Activated naive CD8-positive, alpha-beta T cell treated with anti-CD3 and anti-CD28 coated beads, Interleukin-2, amount 50 U/mL, for 24 hours (primary cell): Measurements from ENCODE around the gene TMEM51.

Experiments
- ATAC-seq: fragments of 150-1000 bp; cut with Tn5 transposase; one replicate; pipeline ENCODE4 v1.10.0; 2021
- DNase-seq: peaks from one replicate; pipeline ENCODE4 v3.0.0; 2021
- H3K27ac Mint-ChIP-seq: one replicate; pipeline ENCODE4 v1.8.0; 2021; ENCODE audit warnings: mild to moderate bottlenecking, mixed read lengths
- H3K27me3 Mint-ChIP-seq: one replicate; pipeline ENCODE4 v1.8.0; 2021; ENCODE audit warnings: mixed read lengths
- H3K36me3 Mint-ChIP-seq: one replicate; pipeline ENCODE4 v1.8.0; 2021; ENCODE audit warnings: low read depth, mixed read lengths
- H3K4me1 Mint-ChIP-seq: one replicate; pipeline ENCODE4 v1.8.0; 2021; ENCODE audit warnings: mixed read lengths
- H3K4me3 Mint-ChIP-seq: one replicate; pipeline ENCODE4 v1.8.0; 2021; ENCODE audit warnings: mild to moderate bottlenecking, moderate library complexity, mixed read lengths
- H3K9me3 Mint-ChIP-seq: one replicate; pipeline ENCODE4 v1.8.0; 2021; ENCODE audit warnings: mixed read lengths

TMEM51 gene

DNA sequence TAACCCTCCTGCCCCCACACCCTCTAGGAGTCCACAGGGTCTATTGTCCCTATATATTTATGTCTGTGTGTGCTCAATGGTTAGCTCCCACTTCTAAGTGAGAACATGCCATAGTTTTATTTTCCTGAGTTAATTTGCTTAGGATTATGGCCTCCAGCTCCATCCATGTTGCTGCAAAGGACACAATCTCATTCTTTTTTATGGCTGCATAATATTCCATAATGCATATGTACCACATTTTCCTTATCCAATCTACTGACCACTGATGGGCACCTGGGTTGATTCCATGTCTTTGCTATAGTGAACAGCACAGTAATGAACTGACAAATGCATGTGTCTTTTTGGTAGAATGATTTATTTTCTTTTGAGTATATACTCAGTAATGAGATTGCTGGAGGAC is 80.1 kb downstream of the TMEM51 start:
- H3K36me3 Mint-ChIP-seq = no peaks in the 10 kb centered on the region
- peaks cover 19% of the 10 kb centered on the region for H3K27me3 Mint-ChIP-seq
- no peaks in the 10 kb centered on the region for H3K9me3 Mint-ChIP-seq
- no peak overlapping the region for H3K27ac Mint-ChIP-seq
- no peak for ATAC-seq
- no peak for DNase-seq
- H3K4me1 Mint-ChIP-seq = peaks cover 20% of the 10 kb centered on the region
- H3K4me3 Mint-ChIP-seq = no peak overlapping the region

DNA sequence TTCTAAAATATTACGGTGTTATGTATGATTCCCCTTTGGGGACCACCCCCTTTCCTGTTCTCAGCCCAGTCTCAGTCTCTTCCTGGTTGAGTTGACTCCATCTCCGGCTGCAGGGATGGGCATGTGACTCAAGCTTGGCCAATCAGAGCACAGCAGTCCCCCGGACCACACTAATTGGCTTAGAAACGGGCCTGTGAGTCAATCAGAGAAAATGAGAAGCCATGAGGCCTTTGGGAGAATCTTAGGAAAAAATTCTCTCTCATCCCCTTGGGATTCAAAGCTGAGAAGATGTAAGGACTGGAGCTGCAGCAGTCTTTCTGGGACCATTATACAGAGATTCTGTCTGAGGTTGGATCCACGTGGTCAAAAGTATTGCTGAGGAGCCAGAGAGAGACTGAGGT is 82.8 kb downstream of the TMEM51 start:
- Mint-ChIP-seq H3K27me3 (peaks cover 28% of the 10 kb centered on the region), H3K4me3 (no peak overlapping the region), H3K4me1 (peaks cover 13% of the 10 kb centered on the region), H3K36me3 (no peaks in the 10 kb centered on the region), H3K27ac (no peak overlapping the region), H3K9me3 (no peaks in the 10 kb centered on the region)
- ATAC-seq (no peak), DNase-seq (no peak)

DNA sequence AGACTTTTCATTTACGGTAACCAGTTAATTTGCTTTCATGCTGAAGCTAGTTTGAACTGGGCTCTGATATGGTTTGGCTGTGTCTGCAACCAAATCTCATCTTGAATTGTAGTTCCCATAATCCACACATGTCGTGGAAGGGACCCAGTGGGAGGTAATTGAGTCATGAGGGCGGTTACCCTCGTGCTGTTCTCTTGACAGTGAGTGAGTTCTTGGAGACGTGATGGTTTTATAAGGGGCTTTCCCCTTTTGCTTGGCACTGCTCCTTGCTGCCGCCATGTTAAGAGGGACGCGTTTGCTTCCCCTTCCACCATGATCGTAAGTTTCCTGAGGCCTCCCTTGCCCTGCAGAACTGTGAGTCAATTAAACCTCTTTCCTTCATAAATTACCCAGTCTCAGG is 83.2 kb downstream of the TMEM51 start:
- DNase-seq (no peak), ATAC-seq (no peak)
- H3K9me3 Mint-ChIP-seq = no peaks in the 10 kb centered on the region
- H3K27me3 Mint-ChIP-seq = peaks cover 32% of the 10 kb centered on the region
- H3K4me1 Mint-ChIP-seq = peaks cover 9% of the 10 kb centered on the region
- H3K4me3 Mint-ChIP-seq = no peak overlapping the region
- no peaks in the 10 kb centered on the region for H3K36me3 Mint-ChIP-seq
- no peak overlapping the region for H3K27ac Mint-ChIP-seq

DNA sequence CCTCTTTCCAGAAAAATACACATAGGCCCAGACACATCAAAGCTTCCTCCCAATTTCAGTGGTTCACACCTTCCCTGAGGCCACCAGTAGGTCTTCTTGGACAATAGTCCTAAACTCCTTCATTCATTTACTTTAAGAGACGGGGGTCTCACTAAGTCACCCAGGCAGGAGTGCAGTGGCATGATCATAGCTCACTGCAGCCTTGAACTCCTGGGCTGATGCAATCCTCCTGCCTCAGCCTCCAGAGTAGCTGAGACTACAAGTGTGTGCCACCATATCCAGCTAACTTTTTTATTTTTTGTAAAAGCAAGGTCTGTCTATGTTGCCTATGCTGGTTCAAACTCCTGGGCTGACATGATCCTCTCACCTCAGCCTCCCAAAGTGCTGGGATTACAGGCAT is 85.2 kb downstream of the TMEM51 start:
- Mint-ChIP-seq H3K4me3 (no peak overlapping the region), H3K27me3 (peaks cover 40% of the 10 kb centered on the region), H3K36me3 (no peaks in the 10 kb centered on the region), H3K9me3 (no peaks in the 10 kb centered on the region), H3K27ac (no peak overlapping the region), H3K4me1 (peaks cover 6% of the 10 kb centered on the region)
- DNase-seq (no peak), ATAC-seq (no peak)

DNA sequence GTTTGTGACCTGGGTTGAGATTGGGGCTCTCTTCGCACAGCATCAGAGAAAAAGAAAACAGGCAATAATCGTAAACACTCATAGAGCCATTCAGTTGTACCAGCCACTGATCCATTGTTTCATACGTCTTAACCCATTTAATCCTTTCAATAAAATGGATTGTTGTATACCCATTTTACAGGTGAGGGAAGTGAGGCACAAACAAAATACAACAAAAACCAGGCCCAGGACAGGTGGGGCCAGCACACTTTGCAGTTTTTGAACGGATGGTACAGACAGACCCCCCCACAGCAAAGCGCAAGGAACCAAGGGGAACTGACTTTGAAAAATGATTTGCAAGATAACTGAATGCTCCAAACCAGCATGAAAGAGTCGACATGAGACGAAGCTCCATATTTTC is 89.2 kb downstream of the TMEM51 start:
- Mint-ChIP-seq H3K4me3 (no peak overlapping the region), H3K27ac (no peak overlapping the region), H3K4me1 (peaks cover 29% of the 10 kb centered on the region), H3K9me3 (peaks cover 10% of the 10 kb centered on the region), H3K36me3 (peaks cover 9% of the 10 kb centered on the region), H3K27me3 (peaks cover 53% of the 10 kb centered on the region)
- DNase-seq = no peak
- no peak for ATAC-seq

DNA sequence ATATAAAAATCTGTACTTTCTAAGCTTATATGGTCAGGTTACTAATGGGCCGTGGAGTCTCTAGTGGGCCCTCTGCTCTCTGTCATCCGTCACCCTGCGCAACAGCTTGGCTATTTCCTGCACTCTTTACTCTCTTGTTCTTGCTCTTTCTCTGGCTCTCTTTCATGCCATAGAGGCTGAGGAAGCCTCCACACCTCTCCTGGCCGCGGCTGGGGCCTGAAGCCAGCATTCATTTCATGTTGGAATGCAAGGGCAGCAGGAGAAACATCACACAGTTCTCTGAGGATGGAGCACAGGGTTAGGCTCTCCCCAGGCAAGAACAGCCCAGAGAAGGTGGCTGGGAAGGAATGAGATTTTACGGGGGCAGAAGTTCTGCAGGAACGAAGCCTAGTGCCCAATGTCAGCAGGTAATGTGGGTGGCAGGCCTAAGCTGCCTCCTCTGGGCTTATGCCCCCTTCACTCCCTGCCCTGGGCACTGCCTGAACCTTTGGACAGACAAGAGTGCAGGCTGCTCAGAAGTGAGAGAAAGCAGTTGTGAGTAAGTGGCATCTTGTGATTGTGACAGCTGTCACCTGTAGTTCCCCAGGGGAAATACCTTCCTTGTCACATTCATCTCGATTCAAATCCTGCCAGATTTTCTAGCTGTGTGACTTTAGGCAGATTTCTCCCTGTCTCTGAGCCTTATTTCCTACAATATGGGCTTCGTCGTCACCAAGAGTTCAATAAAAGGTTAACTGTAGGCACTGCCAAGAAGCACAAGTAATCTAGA is 89.9 kb downstream of the TMEM51 start:
- Mint-ChIP-seq H3K27me3 (peaks cover 54% of the 10 kb centered on the region), H3K9me3 (peaks cover 10% of the 10 kb centered on the region), H3K36me3 (peaks cover 9% of the 10 kb centered on the region), H3K4me1 (peaks cover 35% of the 10 kb centered on the region), H3K4me3 (no peak overlapping the region), H3K27ac (no peak overlapping the region)
- DNase-seq = no peak
- ATAC-seq = peak; percentile 54

DNA sequence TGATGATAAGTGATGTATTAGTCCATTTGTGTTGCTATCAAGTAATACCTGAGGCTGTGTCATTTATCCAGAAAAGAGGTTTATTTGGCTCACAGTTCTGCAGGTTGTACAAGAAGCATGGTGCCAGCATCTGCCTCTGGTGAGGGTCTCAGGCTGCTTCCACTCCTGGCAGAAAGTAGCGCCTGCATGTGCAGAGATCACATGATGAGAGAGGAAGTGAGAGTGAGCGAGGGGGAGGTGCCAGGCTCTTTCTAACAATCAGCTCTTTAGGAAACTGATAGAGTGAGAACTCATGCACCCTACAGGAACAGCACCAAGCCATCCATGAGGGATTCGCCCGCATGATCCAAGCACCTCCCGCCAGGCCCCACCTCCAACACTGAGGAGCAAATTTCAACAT is 91.3 kb downstream of the TMEM51 start:
- Mint-ChIP-seq H3K9me3 (peaks cover 10% of the 10 kb centered on the region), H3K36me3 (peaks cover 13% of the 10 kb centered on the region), H3K4me1 (peaks cover 48% of the 10 kb centered on the region), H3K27me3 (peaks cover 56% of the 10 kb centered on the region), H3K4me3 (no peak overlapping the region), H3K27ac (no peak overlapping the region)
- no peak for ATAC-seq
- DNase-seq = no peak

DNA sequence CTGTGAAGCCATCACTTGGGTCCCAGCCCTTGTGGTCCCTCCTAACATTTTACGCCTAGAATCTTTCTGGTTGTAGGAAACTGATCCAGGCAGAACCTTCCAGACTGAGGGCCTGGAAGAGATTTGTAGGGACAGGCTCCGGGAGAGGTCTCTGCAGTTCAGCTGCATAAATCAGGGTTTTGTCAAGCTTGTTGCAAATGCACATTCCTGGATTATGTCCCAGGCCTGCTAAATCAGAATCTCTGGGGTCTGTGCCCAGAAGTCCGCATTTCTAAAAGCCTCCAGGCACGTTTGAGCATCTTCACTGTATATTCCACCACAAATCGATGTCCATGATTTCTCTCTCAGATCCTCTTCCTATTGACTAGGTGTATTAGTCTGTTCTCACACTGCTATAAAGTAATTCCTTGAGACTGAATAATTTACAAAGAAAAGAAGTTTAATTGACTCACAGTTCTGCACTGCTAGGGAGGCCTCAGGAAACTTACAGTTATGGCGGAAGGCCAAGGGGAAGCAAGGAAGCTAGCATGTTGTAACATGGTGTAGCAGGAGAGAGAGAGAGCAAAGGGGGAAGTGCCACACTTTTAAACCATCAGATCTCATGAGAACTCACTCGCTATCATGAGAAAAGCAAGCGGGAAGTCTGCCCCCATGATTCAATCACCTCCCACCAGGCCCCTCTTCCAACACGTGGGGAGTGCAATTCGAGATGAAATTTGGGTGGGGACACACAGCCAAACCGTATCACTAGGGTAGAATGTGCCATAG is 92.2 kb downstream of the TMEM51 start:
- H3K9me3 Mint-ChIP-seq = peaks cover 10% of the 10 kb centered on the region
- no peak overlapping the region for H3K27ac Mint-ChIP-seq
- H3K4me1 Mint-ChIP-seq = peaks cover 55% of the 10 kb centered on the region
- DNase-seq (no peak), ATAC-seq (no peak)
- H3K27me3 Mint-ChIP-seq = peaks cover 58% of the 10 kb centered on the region
- no peak overlapping the region for H3K4me3 Mint-ChIP-seq
- H3K36me3 Mint-ChIP-seq = peaks cover 13% of the 10 kb centered on the region

DNA sequence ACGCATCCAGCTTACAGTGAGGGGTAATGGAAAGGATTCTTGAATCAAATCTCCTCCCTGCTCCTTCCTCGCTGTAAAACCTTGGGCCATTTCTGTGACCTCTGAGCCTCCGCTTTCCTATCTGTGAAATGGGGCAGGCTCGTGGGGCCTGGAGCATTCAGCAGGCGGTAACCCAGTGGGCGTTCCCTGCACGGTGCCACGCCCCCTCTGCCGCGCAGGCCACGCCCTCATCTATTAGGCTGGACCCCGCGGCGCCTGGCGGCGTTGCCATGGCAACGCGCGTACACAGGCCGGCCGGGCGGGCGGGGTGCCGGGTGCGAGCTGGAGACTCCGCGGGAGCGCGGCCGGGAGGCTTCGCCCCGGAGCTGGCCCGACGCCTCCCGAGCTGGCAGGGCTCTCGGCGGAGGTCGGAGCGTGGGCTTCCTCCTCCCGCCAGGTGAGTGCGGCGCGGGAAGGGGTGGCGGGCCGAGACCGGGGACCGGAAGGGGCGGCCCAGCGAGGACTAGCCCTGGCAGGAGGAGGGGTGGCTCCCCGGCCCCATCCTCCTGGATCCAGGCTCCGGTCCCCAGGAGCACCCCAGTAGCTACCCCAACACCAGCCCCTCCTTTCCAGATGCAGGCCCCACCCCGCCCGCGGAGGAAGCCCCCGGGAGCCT is 93.5 kb downstream of the TMEM51 start, which contains the start of gene FHAD1:
FHAD1 (plus strand) TSS at position 264 of the 655 bp plus-strand sequence. CDS start 4,562 bp downstream, outside the sequence.
- peak; percentile 67 for DNase-seq
- H3K27me3 Mint-ChIP-seq = peaks cover 51% of the 10 kb centered on the region
- H3K27ac Mint-ChIP-seq = peak within 1 kb of the TSS; percentile 75
- H3K4me3 Mint-ChIP-seq = peak within 1 kb of the TSS; percentile 69
- peak; percentile 23 for ATAC-seq
- peaks cover 10% of the 10 kb centered on the region for H3K9me3 Mint-ChIP-seq
- H3K36me3 Mint-ChIP-seq = peaks cover 13% of the 10 kb centered on the region
- H3K4me1 Mint-ChIP-seq = peaks cover 66% of the 10 kb centered on the region

DNA sequence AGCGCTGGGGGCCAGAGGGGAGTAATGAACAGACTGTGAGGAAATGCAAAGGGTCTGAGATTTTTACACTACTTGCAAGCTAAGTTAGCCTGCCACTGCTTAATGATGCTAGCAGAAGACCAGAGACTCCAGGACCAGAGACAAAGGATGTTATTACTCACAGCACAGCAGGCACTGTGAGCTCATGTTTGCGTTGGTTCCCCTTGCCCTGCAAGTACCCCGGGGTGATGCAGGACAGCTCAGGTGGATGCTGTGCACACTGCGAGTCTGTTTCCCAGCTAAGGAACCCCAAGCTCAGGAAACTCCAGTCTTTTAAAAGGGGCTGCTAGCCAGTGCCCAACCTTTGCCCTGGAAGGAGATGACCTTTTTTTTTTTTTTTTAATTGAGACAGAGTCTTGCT is 94.7 kb downstream of the TMEM51 start:
- ATAC-seq = no peak
- H3K4me3 Mint-ChIP-seq = no peak overlapping the region
- peaks cover 45% of the 10 kb centered on the region for H3K27me3 Mint-ChIP-seq
- peaks cover 77% of the 10 kb centered on the region for H3K4me1 Mint-ChIP-seq
- H3K27ac Mint-ChIP-seq = no peak overlapping the region
- peaks cover 13% of the 10 kb centered on the region for H3K36me3 Mint-ChIP-seq
- DNase-seq = no peak
- H3K9me3 Mint-ChIP-seq = peaks cover 10% of the 10 kb centered on the region

DNA sequence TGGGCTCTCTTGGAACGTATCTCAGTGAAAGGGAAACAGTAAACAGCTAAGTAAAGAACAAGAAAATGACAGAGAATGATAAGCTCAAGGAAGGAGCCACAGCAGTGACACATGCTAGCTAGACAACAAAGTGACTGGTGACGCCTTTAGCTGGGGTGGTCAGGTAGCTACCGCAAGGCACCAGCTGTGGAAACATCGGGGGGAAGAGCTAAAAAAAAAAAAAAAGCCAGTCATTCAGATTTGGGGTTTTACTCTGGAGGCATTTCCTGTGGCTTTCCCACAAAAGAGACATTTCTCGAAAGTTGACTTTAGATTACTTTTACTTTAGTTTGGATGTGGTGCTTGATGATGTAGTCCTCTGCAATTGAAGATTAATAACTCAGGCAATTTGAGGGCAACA is 95.5 kb downstream of the TMEM51 start:
- peak overlapping the region; percentile 63 for H3K4me3 Mint-ChIP-seq
- H3K9me3 Mint-ChIP-seq = peaks cover 10% of the 10 kb centered on the region
- peaks cover 43% of the 10 kb centered on the region for H3K27me3 Mint-ChIP-seq
- peak overlapping the region; percentile 91 for H3K27ac Mint-ChIP-seq
- peak; percentile 92 for ATAC-seq
- H3K4me1 Mint-ChIP-seq = peaks cover 77% of the 10 kb centered on the region
- DNase-seq = peak; percentile 69
- H3K36me3 Mint-ChIP-seq = peaks cover 13% of the 10 kb centered on the region

DNA sequence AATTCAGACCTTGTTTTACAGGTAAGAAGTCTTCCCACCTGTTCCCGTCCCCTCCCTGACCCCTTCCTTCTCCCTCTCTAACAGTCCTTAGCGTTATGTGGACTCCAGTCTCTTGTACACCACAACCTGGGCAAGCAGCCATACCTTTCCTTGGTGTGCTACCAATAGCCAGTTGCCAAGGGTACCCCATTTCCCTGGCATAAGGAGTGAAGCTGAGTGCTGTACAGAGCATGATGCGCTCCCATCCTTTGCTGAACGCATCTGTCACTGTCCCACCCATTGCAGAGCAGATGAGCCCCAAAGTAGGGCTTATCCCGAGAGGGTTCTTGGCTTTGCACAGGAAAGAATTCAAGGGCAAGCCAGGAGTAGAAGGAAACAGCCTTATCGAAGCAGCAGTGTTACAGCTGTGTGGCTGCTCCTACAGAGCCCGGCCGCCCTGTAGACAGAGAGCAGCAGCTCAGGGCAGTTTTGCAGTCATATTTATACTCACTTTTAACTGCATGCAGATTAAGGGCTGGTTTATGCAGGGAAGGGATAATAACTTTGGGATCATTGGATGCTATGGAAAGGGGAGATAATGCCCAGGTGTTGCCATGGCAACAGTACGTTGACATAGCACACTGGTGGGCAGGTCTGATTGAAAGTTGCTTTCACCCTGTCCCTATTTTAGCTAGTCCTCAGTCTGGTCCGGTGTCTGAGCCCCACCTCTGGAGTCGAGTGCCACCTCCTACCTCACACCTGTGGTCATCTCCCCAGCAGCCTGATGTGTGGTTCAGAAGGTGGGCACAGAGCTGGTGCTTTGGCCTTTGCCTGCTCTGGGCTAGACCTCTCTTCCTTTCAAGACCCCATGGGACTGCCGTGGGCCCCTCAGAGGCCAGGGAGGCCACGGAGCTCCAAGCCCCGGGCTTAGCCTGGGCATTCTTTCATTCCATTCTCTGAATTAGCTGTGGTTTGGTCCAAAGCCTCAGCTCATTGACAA is 98.6 kb downstream of the TMEM51 start:
- Mint-ChIP-seq H3K27ac (peak overlapping the region; percentile 81), H3K27me3 (peaks cover 18% of the 10 kb centered on the region), H3K9me3 (no peaks in the 10 kb centered on the region), H3K4me3 (peak overlapping the region; percentile 43), H3K36me3 (peaks cover 4% of the 10 kb centered on the region), H3K4me1 (peaks cover 62% of the 10 kb centered on the region)
- ATAC-seq = no peak
- DNase-seq = no peak

DNA sequence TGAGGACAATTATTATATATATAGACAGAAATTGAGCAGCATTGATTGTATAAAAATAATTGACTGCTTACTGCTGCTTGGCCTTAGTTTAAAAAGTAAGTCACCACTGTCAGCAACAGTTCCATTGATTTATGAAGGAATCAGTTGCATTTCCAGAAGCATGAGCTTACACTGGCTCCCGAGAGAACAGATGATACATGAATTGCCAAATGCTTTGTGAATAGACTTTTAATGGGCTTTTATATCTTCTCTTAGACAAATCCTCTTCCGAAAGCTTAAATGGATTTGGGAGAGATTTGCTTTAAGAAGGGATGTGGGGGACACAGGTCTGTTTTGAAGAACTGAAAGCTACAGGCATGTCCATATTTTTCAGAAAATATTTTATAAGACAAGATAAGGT is 101.0 kb downstream of the TMEM51 start:
- Mint-ChIP-seq H3K9me3 (no peaks in the 10 kb centered on the region), H3K4me3 (no peak overlapping the region), H3K36me3 (no peaks in the 10 kb centered on the region), H3K27ac (no peak overlapping the region), H3K27me3 (peaks cover 5% of the 10 kb centered on the region), H3K4me1 (peaks cover 44% of the 10 kb centered on the region)
- ATAC-seq (no peak), DNase-seq (no peak)
